Measurements from ENCODE around the gene TMC7. TPM values are rescaled to one million over a fixed set of nuclear protein-coding genes. Genes with fewer than 3 reads are reported as not detected.

Gene TMC7
- total and polyA plus RNA-seq, 7 donors = 0.16 to 3.1 (median 0.46) TPM

DNA sequence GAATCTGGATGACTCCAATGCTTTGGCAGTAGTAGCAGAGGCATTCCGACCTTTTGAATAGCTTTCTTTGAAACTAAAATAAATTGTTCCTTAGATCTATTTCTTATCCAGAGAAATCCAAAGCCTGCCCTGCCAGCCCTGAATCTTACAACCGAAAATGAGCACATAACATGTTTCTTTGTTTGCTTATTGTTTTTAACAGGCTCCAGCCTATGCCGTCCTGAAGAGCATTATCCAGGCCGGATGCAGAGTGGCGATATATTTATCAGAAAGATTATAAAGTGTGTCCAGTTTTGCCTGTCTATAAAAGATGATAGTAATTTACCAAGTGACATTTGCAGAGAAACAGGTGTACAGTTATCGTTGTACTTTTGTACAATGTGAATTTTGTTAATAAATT is 94.1 kb downstream of the TMC7 start:
- DNase-seq = no peak
- intact Hi-C loops (cut with DNase I) = no loop called here
- 74 to 90% methylated on average over 6 of the region's 6 CpGs for WGBS, 2 donors
- no peak overlapping the region for H3K27ac ChIP-seq
- no peaks in the 10 kb centered on the region for H3K27me3 ChIP-seq
- TF ChIP-seq POLR2AphosphoS5 (IDR thresholded peaks at IDR 0.05) = no peak
- TF ChIP-seq CTCF (IDR thresholded peaks at IDR 0.05) = no peak
- no peaks in the 10 kb centered on the region for H3K9me3 ChIP-seq
- H3K4me1 ChIP-seq = peaks cover 0 to 9% (median 3%) of the 10 kb centered on the region in 4 donors
- H3K36me3 ChIP-seq = peaks cover 10 to 83% (median 13%) of the 10 kb centered on the region in 4 donors
- H3K4me3 ChIP-seq = no peak overlapping the region

GRCh38 chr16:19083670-19084069 is 99.9 kb downstream of the TMC7 start:
- no peak for TF ChIP-seq POLR2A (IDR thresholded peaks at IDR 0.05)
- no peak for DNase-seq
- peaks cover 0 to 16% (median 7%) of the 10 kb centered on the region in 4 donors for H3K4me1 ChIP-seq
- WGBS, 2 donors = 69 to 87% methylated on average over 1 of the region's 1 CpG
- peak overlapping the region in 1 of 4 donors; percentile 8 for H3K27ac ChIP-seq
- H3K36me3 ChIP-seq = peaks cover 0 to 32% (median 7%) of the 10 kb centered on the region in 4 donors
- intact Hi-C loops (cut with DNase I) = loop anchor here (2.0 kb wide), 1 partner anchor 419 kb away; no protein-coding TSS in a partner anchor
- H3K9me3 ChIP-seq = no peaks in the 10 kb centered on the region
- H3K27me3 ChIP-seq = no peaks in the 10 kb centered on the region
- no peak overlapping the region for H3K4me3 ChIP-seq

DNA sequence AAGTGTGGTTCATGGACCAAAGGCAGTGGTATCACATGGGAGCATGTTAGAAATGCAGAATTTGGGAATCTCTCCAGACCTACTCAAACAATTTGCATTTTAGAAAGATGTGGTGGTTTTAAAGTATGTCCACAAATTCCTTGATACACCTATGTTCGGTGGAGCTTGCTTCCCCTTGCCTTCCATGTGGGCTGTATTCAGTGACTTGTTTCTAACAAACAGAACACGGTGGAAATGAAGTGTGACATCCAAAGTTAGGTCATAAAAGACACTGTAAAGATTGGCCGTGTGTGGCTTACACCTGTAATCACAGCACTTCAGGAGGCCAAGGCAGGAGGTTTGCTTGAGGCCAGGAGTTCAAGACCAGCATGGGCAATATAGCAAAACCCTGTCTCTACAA is 100.4 kb downstream of the TMC7 start:
- DNase-seq = no peak
- Histone ChIP-seq H3K9me3 (no peaks in the 10 kb centered on the region), H3K36me3 (peaks cover 0 to 27% (median 3%) of the 10 kb centered on the region in 4 donors), H3K27ac (no peak overlapping the region), H3K4me1 (peaks cover 0 to 16% (median 7%) of the 10 kb centered on the region in 4 donors), H3K27me3 (no peaks in the 10 kb centered on the region), H3K4me3 (no peak overlapping the region)
- TF ChIP-seq CTCF (IDR thresholded peaks at IDR 0.05) (no peak), POLR2A (IDR thresholded peaks at IDR 0.05) (no peak), POLR2AphosphoS5 (IDR thresholded peaks at IDR 0.05) (no peak), EP300 (IDR thresholded peaks at IDR 0.05) (no peak)
- intact Hi-C loops (cut with DNase I) = loop anchor here (2.0 kb wide), 1 partner anchor 419 kb away; no protein-coding TSS in a partner anchor
- 58 to 79% methylated on average over 3 of the region's 3 CpGs for WGBS, 2 donors

- Histone ChIP-seq H3K9me3 (no peaks in the 10 kb centered on the region), H3K4me3 (no peak overlapping the region), H3K27me3 (no peaks in the 10 kb centered on the region), H3K27ac (no peak overlapping the region), H3K4me1 (peaks cover 0 to 16% (median 7%) of the 10 kb centered on the region in 4 donors), H3K36me3 (peaks cover 0 to 20% (median 0%) of the 10 kb centered on the region in 4 donors)
- WGBS, 2 donors = 78 to 88% methylated on average over 5 of the region's 5 CpGs
- TF ChIP-seq POLR2A (IDR thresholded peaks at IDR 0.05) (no peak), EP300 (IDR thresholded peaks at IDR 0.05) (no peak), POLR2AphosphoS5 (IDR thresholded peaks at IDR 0.05) (no peak), CTCF (IDR thresholded peaks at IDR 0.05) (no peak)
- intact Hi-C loops (cut with DNase I) = loop anchor here (2.0 kb wide), 1 partner anchor 418 kb away; no protein-coding TSS in a partner anchor
- no peak for DNase-seq
These were observed 101.1 kb downstream of the TMC7 start for GRCh38 chr16:19084879-19085278.

- H3K4me3 ChIP-seq = peak overlapping the region in 2 of 4 donors; percentile 47 to 49
- H3K9me3 ChIP-seq = no peaks in the 10 kb centered on the region
- H3K4me1 ChIP-seq = peaks cover 0 to 16% (median 7%) of the 10 kb centered on the region in 4 donors
- H3K36me3 ChIP-seq = peaks cover 0 to 16% (median 0%) of the 10 kb centered on the region in 4 donors
- H3K27me3 ChIP-seq = no peaks in the 10 kb centered on the region
- TF ChIP-seq EP300 (IDR thresholded peaks at IDR 0.05) (no peak), POLR2A (IDR thresholded peaks at IDR 0.05) (no peak), POLR2AphosphoS5 (IDR thresholded peaks at IDR 0.05) (no peak), CTCF (IDR thresholded peaks at IDR 0.05) (no peak)
- DNase-seq = no peak
- H3K27ac ChIP-seq = no peak overlapping the region
- intact Hi-C loops (cut with DNase I) = loop anchor here (1.0 to 2.0 kb wide), 4 partner anchors 27 to 417 kb away; partner anchors contain the start of gene ITPRIPL2
- WGBS, 2 donors = 9 to 32% methylated on average over 8 of the region's 8 CpGs
These were observed 102.0 kb downstream of the TMC7 start for GRCh38 chr16:19085679-19086200.
